Gastrocnemius medialis (tissue), 4 donors: ENCODE data around the gene BRCA1.

Source experiments
- POLR2A ChIP-seq, 2 donors: fragments of 450-650 bp; IDR thresholded peaks; one replicate each; pipeline ENCODE4 v1.6.1; 2017; ENCODE audit warnings: antibody characterized with exemption in 2 of 2, mild to moderate bottlenecking in 2 of 2, moderate library complexity in 2 of 2
- TF ChIP-seq, protein P1 (sequence below), 5 experiments: fragments of 450-650 bp in 3 of 5; fragments of 200-600 bp in 2 of 5; sonication (generic) in 2 of 5; IDR thresholded peaks in 4 of 5; conservative IDR thresholded peaks in 1 of 5; 1 replicate in 4 of 5; 2 replicates in 1 of 5; pipeline ENCODE4 v1.5.1; 2016 to 2019; ENCODE audit warnings: antibody characterized with exemption in 5 of 5, mild to moderate bottlenecking in 3 of 5, moderate library complexity in 3 of 5

DNA sequence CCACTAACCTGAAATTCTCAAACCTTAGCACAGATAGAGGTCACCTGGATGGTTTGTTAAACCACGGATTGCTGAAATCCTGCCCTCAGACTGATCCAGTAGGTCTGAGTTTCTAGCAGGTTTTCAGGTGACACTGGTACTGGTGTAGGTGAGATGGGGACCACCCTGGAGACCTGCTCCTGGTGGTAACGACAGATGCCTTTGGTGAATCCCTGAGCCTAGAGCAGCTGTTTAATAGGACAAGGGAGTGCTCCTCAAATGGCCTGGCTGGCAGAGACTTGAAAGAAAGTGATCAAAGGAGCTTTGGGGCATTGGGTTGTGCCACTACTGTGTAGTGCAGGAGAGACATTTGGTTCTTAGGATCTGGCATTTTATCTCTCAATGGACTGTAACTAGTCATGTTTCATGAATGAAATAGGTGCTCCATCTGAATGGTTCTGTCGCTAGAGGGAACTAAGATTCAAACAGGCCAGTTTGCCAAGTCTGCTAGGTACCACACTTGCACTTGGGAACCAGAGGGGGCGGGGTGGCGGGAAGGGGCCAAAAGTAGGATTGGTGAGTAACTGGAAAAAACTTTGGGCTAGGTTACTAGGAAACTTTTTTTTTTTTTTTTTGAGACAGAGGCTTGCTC is 121.5 kb downstream of the BRCA1 start:
- TF ChIP-seq, protein P1, sequence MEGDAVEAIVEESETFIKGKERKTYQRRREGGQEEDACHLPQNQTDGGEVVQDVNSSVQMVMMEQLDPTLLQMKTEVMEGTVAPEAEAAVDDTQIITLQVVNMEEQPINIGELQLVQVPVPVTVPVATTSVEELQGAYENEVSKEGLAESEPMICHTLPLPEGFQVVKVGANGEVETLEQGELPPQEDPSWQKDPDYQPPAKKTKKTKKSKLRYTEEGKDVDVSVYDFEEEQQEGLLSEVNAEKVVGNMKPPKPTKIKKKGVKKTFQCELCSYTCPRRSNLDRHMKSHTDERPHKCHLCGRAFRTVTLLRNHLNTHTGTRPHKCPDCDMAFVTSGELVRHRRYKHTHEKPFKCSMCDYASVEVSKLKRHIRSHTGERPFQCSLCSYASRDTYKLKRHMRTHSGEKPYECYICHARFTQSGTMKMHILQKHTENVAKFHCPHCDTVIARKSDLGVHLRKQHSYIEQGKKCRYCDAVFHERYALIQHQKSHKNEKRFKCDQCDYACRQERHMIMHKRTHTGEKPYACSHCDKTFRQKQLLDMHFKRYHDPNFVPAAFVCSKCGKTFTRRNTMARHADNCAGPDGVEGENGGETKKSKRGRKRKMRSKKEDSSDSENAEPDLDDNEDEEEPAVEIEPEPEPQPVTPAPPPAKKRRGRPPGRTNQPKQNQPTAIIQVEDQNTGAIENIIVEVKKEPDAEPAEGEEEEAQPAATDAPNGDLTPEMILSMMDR (IDR thresholded peaks at IDR 0.05 in 4 of 5, conservative IDR thresholded peaks at IDR 0.05 in 1 of 5): no peak
- TF ChIP-seq POLR2A (IDR thresholded peaks at IDR 0.05): no peak
